WTC11 (cell line): ENCODE results near the gene TMEM80. TPM values are rescaled to one million over a fixed set of nuclear protein-coding genes. Genes with fewer than 3 reads are reported as not detected.
"Not testable (repeated sequence)": the region's sequence is repeated elsewhere in the genome, so short reads cannot be mapped to it uniquely, and the experiment has no call there.

Experiments
- ATAC-seq: fragments of 200-7000 bp; cut with Tn5 transposase; 2 replicates; pipeline ENCODE4 v1.10.0; 2021; ENCODE audit warnings: mild to moderate bottlenecking, moderate library complexity
- CTCF ChIA-PET: fragments of 300-600 bp; sonication (Branson Sonifier 250); formaldehyde crosslinking; loops from one replicate; lab custom pipeline; 2021; ENCODE audit warnings: antibody characterized with exemption; lab: Charles Lee
- POLR2A ChIA-PET: fragments of 350-600 bp; sonication (Branson Sonifier 250); formaldehyde crosslinking; loops from one replicate; lab custom pipeline; 2021; ENCODE audit warnings: antibody characterized with exemption; lab: Charles Lee
- DNase-seq: peaks from one replicate; pipeline ENCODE4 v3.0.0; 2021; ENCODE audit warnings: low spot score
- H3K27ac Mint-ChIP-seq: 2 replicates; pipeline ENCODE4 v1.8.0; 2021; ENCODE audit warnings: mixed read lengths
- H3K27me3 Mint-ChIP-seq: 2 replicates; pipeline ENCODE4 v1.8.0; 2021; ENCODE audit warnings: low read depth, mild to moderate bottlenecking, moderate library complexity, mixed read lengths
- H3K36me3 Mint-ChIP-seq: 2 replicates; pipeline ENCODE4 v1.8.0; 2021; ENCODE audit warnings: mixed read lengths
- H3K4me1 Mint-ChIP-seq: 2 replicates; pipeline ENCODE4 v1.8.0; 2022; ENCODE audit warnings: mixed read lengths
- H3K4me3 Mint-ChIP-seq: 2 replicates; pipeline ENCODE4 v1.8.0; 2021; ENCODE audit warnings: mild to moderate bottlenecking, moderate library complexity, mixed read lengths
- H3K9me3 Mint-ChIP-seq: 2 replicates; pipeline ENCODE4 v1.8.0; 2021; ENCODE audit warnings: mixed read lengths
- CBFB ChIP-seq: sonication (generic); formaldehyde crosslinking; IDR thresholded peaks from 2 replicates; pipeline ENCODE4 v1.8.1; 2022; ENCODE audit warnings: mild to moderate bottlenecking, low read depth, missing genetic modification reagents
- ELF4 ChIP-seq: sonication (generic); formaldehyde crosslinking; IDR thresholded peaks from 2 replicates; pipeline ENCODE4 v1.8.1; 2022; ENCODE audit warnings: low read depth, mild to moderate bottlenecking, moderate library complexity, missing genetic modification reagents
- ERG ChIP-seq: fragments of 250-450 bp; sonication (Bioruptor Pico); IDR thresholded peaks from 2 replicates; pipeline ENCODE4 v1.8.0; 2021; ENCODE audit warnings: mild to moderate bottlenecking
- FOXK1 ChIP-seq: sonication (generic); formaldehyde crosslinking; IDR thresholded peaks from 2 replicates; pipeline ENCODE4 v1.8.0; 2022; ENCODE audit warnings: mild to moderate bottlenecking, moderate library complexity, missing genetic modification reagents
- HMGA2 ChIP-seq: fragments of 250-450 bp; sonication (Bioruptor Pico); IDR thresholded peaks from 2 replicates; pipeline ENCODE4 v1.4.0; 2021; ENCODE audit warnings: mild to moderate bottlenecking, moderate library complexity
- IRF2 ChIP-seq: sonication (generic); formaldehyde crosslinking; IDR thresholded peaks from 2 replicates; pipeline ENCODE4 v1.8.0; 2022; ENCODE audit warnings: low read depth, missing genetic modification reagents, borderline replicate concordance
- JAZF1 ChIP-seq: fragments of 250-450 bp; sonication (Bioruptor Pico); IDR thresholded peaks from 2 replicates; pipeline ENCODE4 v1.9.0; 2021; ENCODE audit warnings: moderate library complexity, mild to moderate bottlenecking, inconsistent platforms
- MXD4 ChIP-seq: fragments of 250-450 bp; sonication (Bioruptor Pico); IDR thresholded peaks from 2 replicates; pipeline ENCODE4 v1.8.0; 2021; ENCODE audit warnings: mild to moderate bottlenecking, moderate library complexity, borderline replicate concordance
- MYBL2 ChIP-seq: sonication (generic); formaldehyde crosslinking; IDR thresholded peaks from 2 replicates; pipeline ENCODE4 v1.8.1; 2023; ENCODE audit warnings: mild to moderate bottlenecking, moderate library complexity, missing genetic modification reagents
- NFATC4 ChIP-seq: fragments of 250-450 bp; sonication (Bioruptor Pico); IDR thresholded peaks from 2 replicates; pipeline ENCODE4 v1.9.0; 2021; ENCODE audit warnings: mild to moderate bottlenecking
- NFE2L1 ChIP-seq: sonication (generic); formaldehyde crosslinking; IDR thresholded peaks from 2 replicates; pipeline ENCODE4 v1.8.1; 2023; ENCODE audit warnings: missing genetic modification reagents
- PRRX2 ChIP-seq: fragments of 250-450 bp; sonication (Bioruptor Pico); IDR thresholded peaks from 2 replicates; pipeline ENCODE4 v1.8.0; 2021; ENCODE audit warnings: mild to moderate bottlenecking
- RORB ChIP-seq: fragments of 250-450 bp; sonication (Bioruptor Pico); IDR thresholded peaks from 2 replicates; pipeline ENCODE4 v1.9.0; 2021; ENCODE audit warnings: mild to moderate bottlenecking
- ZMAT4 ChIP-seq: fragments of 250-450 bp; sonication (Bioruptor Pico); IDR thresholded peaks from 2 replicates; pipeline ENCODE4 v1.9.0; 2021; ENCODE audit warnings: mild to moderate bottlenecking
- ZNF671 ChIP-seq: fragments of 250-450 bp; sonication (Bioruptor Pico); IDR thresholded peaks from 2 replicates; pipeline ENCODE4 v1.8.0; 2021; ENCODE audit warnings: mild to moderate bottlenecking
- total RNA-seq: library from RNA; stranded (reverse); gene quantifications from 3 replicates; pipeline ENCODE4 v1.2.3, GENCODE V29; 2021
- TF ChIP-seq, protein P1 (sequence below): sonication (generic); formaldehyde crosslinking; IDR thresholded peaks from 2 replicates; pipeline ENCODE4 v1.8.1; 2023; ENCODE audit warnings: mild to moderate bottlenecking, missing genetic modification reagents
- TF ChIP-seq, protein P2 (sequence below): sonication (generic); formaldehyde crosslinking; IDR thresholded peaks from 2 replicates; pipeline ENCODE4 v1.8.1; 2023; ENCODE audit warnings: mild to moderate bottlenecking, moderate library complexity, missing genetic modification reagents
- TF ChIP-seq, protein P3 (sequence below): sonication (generic); formaldehyde crosslinking; IDR thresholded peaks from 2 replicates; pipeline ENCODE4 v1.8.1; 2023; ENCODE audit warnings: mild to moderate bottlenecking, missing genetic modification reagents, moderate library complexity
- TF ChIP-seq, protein P4 (sequence below): sonication (generic); formaldehyde crosslinking; IDR thresholded peaks from 2 replicates; pipeline ENCODE4 v1.8.1; 2022; ENCODE audit warnings: mild to moderate bottlenecking, missing genetic modification reagents, moderate library complexity, borderline replicate concordance
- TF ChIP-seq, protein P5 (sequence below): sonication (generic); formaldehyde crosslinking; IDR thresholded peaks from 2 replicates; pipeline ENCODE4 v1.8.1; 2023; ENCODE audit warnings: mild to moderate bottlenecking, missing genetic modification reagents

Gene TMEM80
- total RNA-seq, 1 experiment from 2014 or later = 23.4 TPM

- no peak for TF ChIP-seq PRRX2 (CRISPR knock-in tag)
- TF ChIP-seq MYBL2 = no peak
- TF ChIP-seq, protein P1, sequence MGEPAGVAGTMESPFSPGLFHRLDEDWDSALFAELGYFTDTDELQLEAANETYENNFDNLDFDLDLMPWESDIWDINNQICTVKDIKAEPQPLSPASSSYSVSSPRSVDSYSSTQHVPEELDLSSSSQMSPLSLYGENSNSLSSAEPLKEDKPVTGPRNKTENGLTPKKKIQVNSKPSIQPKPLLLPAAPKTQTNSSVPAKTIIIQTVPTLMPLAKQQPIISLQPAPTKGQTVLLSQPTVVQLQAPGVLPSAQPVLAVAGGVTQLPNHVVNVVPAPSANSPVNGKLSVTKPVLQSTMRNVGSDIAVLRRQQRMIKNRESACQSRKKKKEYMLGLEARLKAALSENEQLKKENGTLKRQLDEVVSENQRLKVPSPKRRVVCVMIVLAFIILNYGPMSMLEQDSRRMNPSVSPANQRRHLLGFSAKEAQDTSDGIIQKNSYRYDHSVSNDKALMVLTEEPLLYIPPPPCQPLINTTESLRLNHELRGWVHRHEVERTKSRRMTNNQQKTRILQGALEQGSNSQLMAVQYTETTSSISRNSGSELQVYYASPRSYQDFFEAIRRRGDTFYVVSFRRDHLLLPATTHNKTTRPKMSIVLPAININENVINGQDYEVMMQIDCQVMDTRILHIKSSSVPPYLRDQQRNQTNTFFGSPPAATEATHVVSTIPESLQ (CRISPR knock-in tag) = no peak
- no peak for TF ChIP-seq ELF4
- no peak for TF ChIP-seq NFE2L1 (CRISPR knock-in tag)
- TF ChIP-seq RORB (CRISPR knock-in tag) = no peak
Measured at GRCh38 chr11:650482-650881, 45.1 kb upstream of the TMEM80 start (continued).

DNA sequence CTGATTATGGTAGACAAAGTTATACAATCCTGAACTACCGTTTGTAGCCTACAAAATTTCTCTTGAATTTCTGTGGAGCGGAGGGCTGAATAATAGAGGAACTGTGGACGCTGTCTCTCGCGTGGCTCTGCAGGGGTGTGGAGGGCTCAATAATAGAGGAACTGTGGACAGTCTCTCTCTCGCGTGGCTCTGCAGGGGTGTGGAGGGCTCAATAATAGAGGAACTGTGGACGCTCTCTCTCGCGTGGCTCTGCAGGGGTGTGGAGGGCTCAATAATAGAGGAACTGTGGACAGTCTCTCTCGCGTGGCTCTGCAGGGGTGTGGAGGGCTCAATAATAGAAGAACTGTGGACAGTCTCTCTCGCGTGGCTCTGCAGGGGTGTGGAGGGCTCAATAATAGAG is 42.5 kb upstream of the TMEM80 start:
- H3K27me3 Mint-ChIP-seq, DNase-seq, H3K27ac Mint-ChIP-seq, CTCF ChIA-PET, POLR2A ChIA-PET, H3K9me3 Mint-ChIP-seq, ATAC-seq, H3K4me3 Mint-ChIP-seq, H3K4me1 Mint-ChIP-seq: not testable (repeated sequence)
- H3K36me3 Mint-ChIP-seq = peaks cover 37% of the 10 kb centered on the region

DNA sequence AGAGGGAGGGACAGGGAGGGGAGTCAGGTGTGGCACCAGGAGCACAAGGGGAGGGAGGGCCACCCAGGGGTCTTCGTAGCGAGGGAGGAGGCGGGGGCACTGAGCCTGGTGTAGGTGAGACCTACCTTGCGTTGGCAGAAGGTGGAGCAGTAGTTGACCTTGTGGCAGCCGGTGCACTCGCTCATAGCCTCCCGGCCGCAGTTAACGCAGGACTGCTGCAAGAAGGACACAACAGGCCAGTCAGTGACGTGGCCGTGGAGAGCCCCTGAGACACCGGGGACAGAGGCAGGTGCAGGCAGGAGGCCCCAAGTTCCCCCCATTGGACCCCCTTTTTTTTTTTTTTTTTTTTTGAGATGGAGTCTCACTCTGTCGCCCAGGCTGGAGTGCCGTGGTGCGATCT is 41.8 kb upstream of the TMEM80 start:
- ATAC-seq (no peak), DNase-seq (no peak)
- H3K4me1 Mint-ChIP-seq = no peaks in the 10 kb centered on the region
- H3K27me3 Mint-ChIP-seq = no peaks in the 10 kb centered on the region
- no peak for TF ChIP-seq ERG (CRISPR knock-in tag)
- TF ChIP-seq, protein P2, sequence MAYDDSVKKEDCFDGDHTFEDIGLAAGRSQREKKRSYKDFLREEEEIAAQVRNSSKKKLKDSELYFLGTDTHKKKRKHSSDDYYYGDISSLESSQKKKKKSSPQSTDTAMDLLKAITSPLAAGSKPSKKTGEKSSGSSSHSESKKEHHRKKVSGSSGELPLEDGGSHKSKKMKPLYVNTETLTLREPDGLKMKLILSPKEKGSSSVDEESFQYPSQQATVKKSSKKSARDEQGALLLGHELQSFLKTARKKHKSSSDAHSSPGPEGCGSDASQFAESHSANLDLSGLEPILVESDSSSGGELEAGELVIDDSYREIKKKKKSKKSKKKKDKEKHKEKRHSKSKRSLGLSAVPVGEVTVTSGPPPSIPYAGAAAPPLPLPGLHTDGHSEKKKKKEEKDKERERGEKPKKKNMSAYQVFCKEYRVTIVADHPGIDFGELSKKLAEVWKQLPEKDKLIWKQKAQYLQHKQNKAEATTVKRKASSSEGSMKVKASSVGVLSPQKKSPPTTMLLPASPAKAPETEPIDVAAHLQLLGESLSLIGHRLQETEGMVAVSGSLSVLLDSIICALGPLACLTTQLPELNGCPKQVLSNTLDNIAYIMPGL (CRISPR knock-in tag) = no peak
- TF ChIP-seq, protein P3, sequence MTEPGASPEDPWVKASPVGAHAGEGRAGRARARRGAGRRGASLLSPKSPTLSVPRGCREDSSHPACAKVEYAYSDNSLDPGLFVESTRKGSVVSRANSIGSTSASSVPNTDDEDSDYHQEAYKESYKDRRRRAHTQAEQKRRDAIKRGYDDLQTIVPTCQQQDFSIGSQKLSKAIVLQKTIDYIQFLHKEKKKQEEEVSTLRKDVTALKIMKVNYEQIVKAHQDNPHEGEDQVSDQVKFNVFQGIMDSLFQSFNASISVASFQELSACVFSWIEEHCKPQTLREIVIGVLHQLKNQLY (CRISPR knock-in tag) = no peak
- no peak for TF ChIP-seq FOXK1
- TF ChIP-seq ZNF671 = no peak
- no peak for TF ChIP-seq MYBL2
- TF ChIP-seq CBFB (CRISPR knock-in tag) = no peak
- no peak for TF ChIP-seq IRF2
- TF ChIP-seq NFATC4 (CRISPR knock-in tag) = no peak
- no peak for TF ChIP-seq JAZF1 (CRISPR knock-in tag)
- TF ChIP-seq, protein P4, sequence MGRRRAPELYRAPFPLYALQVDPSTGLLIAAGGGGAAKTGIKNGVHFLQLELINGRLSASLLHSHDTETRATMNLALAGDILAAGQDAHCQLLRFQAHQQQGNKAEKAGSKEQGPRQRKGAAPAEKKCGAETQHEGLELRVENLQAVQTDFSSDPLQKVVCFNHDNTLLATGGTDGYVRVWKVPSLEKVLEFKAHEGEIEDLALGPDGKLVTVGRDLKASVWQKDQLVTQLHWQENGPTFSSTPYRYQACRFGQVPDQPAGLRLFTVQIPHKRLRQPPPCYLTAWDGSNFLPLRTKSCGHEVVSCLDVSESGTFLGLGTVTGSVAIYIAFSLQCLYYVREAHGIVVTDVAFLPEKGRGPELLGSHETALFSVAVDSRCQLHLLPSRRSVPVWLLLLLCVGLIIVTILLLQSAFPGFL (CRISPR knock-in tag) = no peak
- TF ChIP-seq HMGA2 (CRISPR knock-in tag) = no peak
- TF ChIP-seq MXD4 (CRISPR knock-in tag) = no peak
- TF ChIP-seq ZMAT4 (CRISPR knock-in tag) = no peak
- TF ChIP-seq, protein P5, sequence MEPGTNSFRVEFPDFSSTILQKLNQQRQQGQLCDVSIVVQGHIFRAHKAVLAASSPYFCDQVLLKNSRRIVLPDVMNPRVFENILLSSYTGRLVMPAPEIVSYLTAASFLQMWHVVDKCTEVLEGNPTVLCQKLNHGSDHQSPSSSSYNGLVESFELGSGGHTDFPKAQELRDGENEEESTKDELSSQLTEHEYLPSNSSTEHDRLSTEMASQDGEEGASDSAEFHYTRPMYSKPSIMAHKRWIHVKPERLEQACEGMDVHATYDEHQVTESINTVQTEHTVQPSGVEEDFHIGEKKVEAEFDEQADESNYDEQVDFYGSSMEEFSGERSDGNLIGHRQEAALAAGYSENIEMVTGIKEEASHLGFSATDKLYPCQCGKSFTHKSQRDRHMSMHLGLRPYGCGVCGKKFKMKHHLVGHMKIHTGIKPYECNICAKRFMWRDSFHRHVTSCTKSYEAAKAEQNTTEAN = no peak
- peaks cover 35% of the 10 kb centered on the region for H3K36me3 Mint-ChIP-seq
- ChIA-PET CTCF (no interaction called here), POLR2A (no interaction called here)
- H3K27ac Mint-ChIP-seq = no peak overlapping the region
- no peak overlapping the region for H3K4me3 Mint-ChIP-seq
- H3K9me3 Mint-ChIP-seq = no peaks in the 10 kb centered on the region

- H3K9me3 Mint-ChIP-seq, POLR2A ChIA-PET, H3K27me3 Mint-ChIP-seq, DNase-seq, H3K27ac Mint-ChIP-seq, CTCF ChIA-PET, H3K4me1 Mint-ChIP-seq, ATAC-seq, H3K4me3 Mint-ChIP-seq: not testable (repeated sequence)
- peaks cover 33% of the 10 kb centered on the region for H3K36me3 Mint-ChIP-seq
Measured at GRCh38 chr11:654444-654843, 41.2 kb upstream of the TMEM80 start.
